Astrocyte (in vitro differentiated cells and primary cell): ENCODE data around the gene PRR15. TPM values are rescaled to one million over a fixed set of nuclear protein-coding genes. Genes with fewer than 3 reads are reported as not detected.
A peak's percentile ranks its signal among the peaks of the same experiment; 100 is the strongest.

ENCODE experiments used
- DNase-seq: peaks from one replicate; pipeline ENCODE4 v3.0.0-alpha.2; 2010; ENCODE audit warnings: low read depth
- FAIRE-seq: peaks from 2 replicates; lab custom pipeline; 2011; peaks lifted over from hg19 to GRCh38; lab: Jason Lieb, UNC
- H2AFZ ChIP-seq: 2 replicates; pipeline ENCODE4 v1.6.0; 2012; ENCODE audit warnings: low read depth, low read length, inconsistent platforms
- H3K27ac ChIP-seq: 2 replicates; pipeline ENCODE4 v1.5.1; 2011; ENCODE audit warnings: low read depth, low read length, inconsistent platforms
- H3K27me3 ChIP-seq: 2 replicates; pipeline ENCODE4 v1.6.0; 2011; ENCODE audit warnings: low read length, inconsistent platforms; ENCODE audit not compliant: insufficient read depth
- H3K36me3 ChIP-seq: 2 replicates; pipeline ENCODE4 v1.5.1; 2011; ENCODE audit warnings: low read length, inconsistent platforms; ENCODE audit not compliant: insufficient read depth
- H3K4me1 ChIP-seq: 2 replicates; pipeline ENCODE4 v1.5.1; 2011; ENCODE audit warnings: low read length, inconsistent platforms; ENCODE audit not compliant: insufficient read depth
- H3K4me2 ChIP-seq: 2 replicates; pipeline ENCODE4 v1.6.0; 2012; ENCODE audit warnings: low read length, inconsistent platforms
- H3K4me3 ChIP-seq: 2 replicates; pipeline ENCODE4 v1.5.1; 2011; ENCODE audit warnings: low read depth, mild to moderate bottlenecking, low read length, inconsistent platforms; ENCODE audit not compliant: insufficient read depth
- H3K79me2 ChIP-seq: 2 replicates; pipeline ENCODE4 v1.6.0; 2012; ENCODE audit warnings: mild to moderate bottlenecking, low read length, inconsistent platforms; ENCODE audit not compliant: insufficient read depth
- H3K9ac ChIP-seq: 2 replicates; pipeline ENCODE4 v1.6.0; 2012; ENCODE audit warnings: mild to moderate bottlenecking, low read length, inconsistent platforms
- H3K9me3 ChIP-seq: 2 replicates; pipeline ENCODE4 v1.5.1; 2012; ENCODE audit warnings: low read depth, mild to moderate bottlenecking, low read length, inconsistent platforms; ENCODE audit not compliant: insufficient read depth
- H4K20me1 ChIP-seq: 2 replicates; pipeline ENCODE4 v1.6.0; 2012; ENCODE audit warnings: low read length, inconsistent platforms; ENCODE audit not compliant: insufficient read depth
- H3K27ac Mint-ChIP-seq: one replicate; pipeline ENCODE4 v1.8.0; 2021; ENCODE audit warnings: mild to moderate bottlenecking, mixed read lengths; ENCODE audit not compliant: unreplicated experiment
- H3K27me3 Mint-ChIP-seq: one replicate; pipeline ENCODE4 v1.8.0; 2021; ENCODE audit warnings: low read depth, mixed read lengths; ENCODE audit not compliant: unreplicated experiment
- H3K36me3 Mint-ChIP-seq: one replicate; pipeline ENCODE4 v1.8.0; 2021; ENCODE audit warnings: low read depth, mixed read lengths; ENCODE audit not compliant: unreplicated experiment
- H3K4me1 Mint-ChIP-seq: one replicate; pipeline ENCODE4 v1.8.0; 2021; ENCODE audit warnings: low read depth, mixed read lengths; ENCODE audit not compliant: unreplicated experiment
- H3K4me3 Mint-ChIP-seq: one replicate; pipeline ENCODE4 v1.8.0; 2021; ENCODE audit warnings: mild to moderate bottlenecking, moderate library complexity, mixed read lengths; ENCODE audit not compliant: unreplicated experiment
- H3K9me3 Mint-ChIP-seq: one replicate; pipeline ENCODE4 v1.8.0; 2021; ENCODE audit warnings: mild to moderate bottlenecking, mixed read lengths; ENCODE audit not compliant: unreplicated experiment
- EZH2 ChIP-seq: IDR thresholded peaks from 2 replicates; pipeline ENCODE4 v1.6.1; 2012; ENCODE audit warnings: mild to moderate bottlenecking, low read length, inconsistent platforms; ENCODE audit not compliant: insufficient read depth
- total RNA-seq: library from RNA; stranded (reverse); gene quantifications from 2 replicates; pipeline ENCODE4 v1.2.1, GENCODE V29; 2021
- TF ChIP-seq, protein P1 (sequence below): IDR thresholded peaks from 2 replicates; pipeline ENCODE4 v1.5.1; 2011; ENCODE audit warnings: low read depth, mild to moderate bottlenecking, inconsistent platforms, low read length, moderate library complexity; ENCODE audit not compliant: insufficient read depth

The PRR15 gene
- total RNA-seq, 1 donor from 2014 or later = 11.1 TPM

DNA sequence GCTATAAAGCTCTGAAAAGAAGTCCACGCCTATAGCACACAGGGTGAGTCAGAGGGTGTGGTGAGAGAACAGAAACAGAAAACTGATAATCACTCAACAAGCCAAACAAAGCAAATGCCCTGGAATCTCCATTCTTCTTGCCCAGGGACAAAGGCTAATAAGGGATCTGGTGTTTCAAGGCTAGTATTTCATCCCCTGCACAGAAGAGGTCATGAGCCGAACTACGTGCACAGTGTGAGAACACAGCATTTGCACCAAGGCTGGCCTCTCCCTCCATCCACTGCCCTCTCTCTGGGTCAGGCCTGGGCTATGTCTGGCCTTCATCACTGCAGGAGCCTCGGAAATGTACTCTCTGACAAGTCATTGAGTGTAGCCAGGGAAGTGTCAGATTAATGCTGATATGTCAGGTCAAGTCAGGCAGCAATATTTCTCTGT lies 42.7 kb downstream of the PRR15 start:
- Histone ChIP-seq H3K9me3 (no peaks in the 10 kb centered on the region), H3K4me1 (peaks cover 20% of the 10 kb centered on the region), H4K20me1 (no peaks in the 10 kb centered on the region), H2AFZ (peak overlapping the region; percentile 50), H3K27ac (no peak overlapping the region), H3K79me2 (no peaks in the 10 kb centered on the region), H3K27me3 (no peaks in the 10 kb centered on the region), H3K4me3 (no peak overlapping the region), H3K9ac (no peak overlapping the region), H3K4me2 (peak overlapping the region; percentile 37), H3K36me3 (no peaks in the 10 kb centered on the region)
- H3K4me3 Mint-ChIP-seq = no peak overlapping the region
- DNase-seq = peak; percentile 66
- peaks cover 20% of the 10 kb centered on the region for H3K4me1 Mint-ChIP-seq
- H3K27me3 Mint-ChIP-seq = no peaks in the 10 kb centered on the region
- H3K9me3 Mint-ChIP-seq = no peaks in the 10 kb centered on the region
- no peaks in the 10 kb centered on the region for H3K36me3 Mint-ChIP-seq
- peak overlapping the region; percentile 0 for H3K27ac Mint-ChIP-seq
- TF ChIP-seq EZH2 = no peak
- TF ChIP-seq, protein P1, sequence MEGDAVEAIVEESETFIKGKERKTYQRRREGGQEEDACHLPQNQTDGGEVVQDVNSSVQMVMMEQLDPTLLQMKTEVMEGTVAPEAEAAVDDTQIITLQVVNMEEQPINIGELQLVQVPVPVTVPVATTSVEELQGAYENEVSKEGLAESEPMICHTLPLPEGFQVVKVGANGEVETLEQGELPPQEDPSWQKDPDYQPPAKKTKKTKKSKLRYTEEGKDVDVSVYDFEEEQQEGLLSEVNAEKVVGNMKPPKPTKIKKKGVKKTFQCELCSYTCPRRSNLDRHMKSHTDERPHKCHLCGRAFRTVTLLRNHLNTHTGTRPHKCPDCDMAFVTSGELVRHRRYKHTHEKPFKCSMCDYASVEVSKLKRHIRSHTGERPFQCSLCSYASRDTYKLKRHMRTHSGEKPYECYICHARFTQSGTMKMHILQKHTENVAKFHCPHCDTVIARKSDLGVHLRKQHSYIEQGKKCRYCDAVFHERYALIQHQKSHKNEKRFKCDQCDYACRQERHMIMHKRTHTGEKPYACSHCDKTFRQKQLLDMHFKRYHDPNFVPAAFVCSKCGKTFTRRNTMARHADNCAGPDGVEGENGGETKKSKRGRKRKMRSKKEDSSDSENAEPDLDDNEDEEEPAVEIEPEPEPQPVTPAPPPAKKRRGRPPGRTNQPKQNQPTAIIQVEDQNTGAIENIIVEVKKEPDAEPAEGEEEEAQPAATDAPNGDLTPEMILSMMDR = no peak
- peak; percentile 47 for FAIRE-seq

DNA sequence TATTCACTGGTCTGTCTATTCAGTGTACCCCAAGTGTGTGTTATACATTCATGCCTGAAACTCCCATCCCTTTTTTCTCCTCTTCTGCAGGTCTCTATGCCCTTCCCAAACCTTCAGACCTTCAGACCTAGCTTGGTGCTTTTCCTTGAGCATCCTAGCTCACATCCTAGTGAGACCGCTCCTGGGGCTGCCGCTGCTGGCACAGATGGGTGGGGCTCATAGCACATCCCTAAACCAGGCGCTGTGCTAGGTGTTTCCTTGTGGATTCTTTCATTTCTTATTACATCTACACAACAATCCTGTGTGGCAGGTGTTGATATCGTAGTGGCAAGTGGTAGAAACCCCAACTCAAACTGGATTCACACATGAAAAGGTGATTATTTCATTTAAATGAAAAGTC lies 43.2 kb downstream of the PRR15 start:
- peak overlapping the region; percentile 0 for H3K27ac Mint-ChIP-seq
- Histone ChIP-seq H2AFZ (peak overlapping the region; percentile 50), H3K27ac (no peak overlapping the region), H3K4me3 (no peak overlapping the region), H3K36me3 (no peaks in the 10 kb centered on the region), H4K20me1 (no peaks in the 10 kb centered on the region), H3K27me3 (no peaks in the 10 kb centered on the region), H3K9me3 (no peaks in the 10 kb centered on the region), H3K4me2 (no peak overlapping the region), H3K4me1 (peaks cover 20% of the 10 kb centered on the region), H3K79me2 (no peaks in the 10 kb centered on the region), H3K9ac (no peak overlapping the region)
- no peak for FAIRE-seq
- no peak overlapping the region for H3K4me3 Mint-ChIP-seq
- DNase-seq = no peak
- no peaks in the 10 kb centered on the region for H3K36me3 Mint-ChIP-seq
- TF ChIP-seq, protein P1 = no peak
- TF ChIP-seq EZH2 = no peak
- no peaks in the 10 kb centered on the region for H3K27me3 Mint-ChIP-seq
- H3K9me3 Mint-ChIP-seq = no peaks in the 10 kb centered on the region
- peaks cover 20% of the 10 kb centered on the region for H3K4me1 Mint-ChIP-seq

DNA sequence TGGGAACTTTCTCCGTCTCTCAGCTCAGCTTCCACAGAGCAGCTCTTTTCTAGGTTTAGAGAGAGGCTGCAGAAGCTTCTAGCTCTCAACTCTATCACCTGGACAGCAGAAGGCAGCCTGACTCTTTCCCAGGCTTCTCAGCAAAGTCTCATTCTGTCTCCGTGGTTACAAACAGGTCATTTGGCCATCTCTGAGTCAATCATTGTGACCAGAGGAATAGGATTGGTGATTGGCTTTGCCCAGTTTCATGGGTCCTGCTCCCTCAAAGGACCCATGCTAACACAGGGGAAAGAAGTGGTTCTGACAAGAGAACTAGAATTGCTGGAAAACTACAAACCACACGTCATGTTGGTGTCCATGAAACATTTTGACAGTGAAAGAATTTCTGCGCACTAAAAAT lies 43.6 kb downstream of the PRR15 start:
- Histone ChIP-seq H2AFZ (no peak overlapping the region), H3K9ac (no peak overlapping the region), H3K9me3 (no peaks in the 10 kb centered on the region), H3K27ac (no peak overlapping the region), H4K20me1 (no peaks in the 10 kb centered on the region), H3K79me2 (no peaks in the 10 kb centered on the region), H3K27me3 (no peaks in the 10 kb centered on the region), H3K4me2 (no peak overlapping the region), H3K4me3 (no peak overlapping the region), H3K36me3 (no peaks in the 10 kb centered on the region), H3K4me1 (peaks cover 20% of the 10 kb centered on the region)
- no peaks in the 10 kb centered on the region for H3K9me3 Mint-ChIP-seq
- peaks cover 20% of the 10 kb centered on the region for H3K4me1 Mint-ChIP-seq
- H3K4me3 Mint-ChIP-seq = no peak overlapping the region
- no peaks in the 10 kb centered on the region for H3K27me3 Mint-ChIP-seq
- no peak overlapping the region for H3K27ac Mint-ChIP-seq
- no peak for DNase-seq
- TF ChIP-seq, protein P1 = no peak
- TF ChIP-seq EZH2 = no peak
- no peaks in the 10 kb centered on the region for H3K36me3 Mint-ChIP-seq
- no peak for FAIRE-seq
